Loucy (cell line): Measurements from ENCODE around the gene RANBP3.

Experiments used
- EZH2phosphoT487 ChIP-seq: fragments of 200-600 bp; IDR thresholded peaks from 2 replicates; pipeline ENCODE4 v1.6.1; 2018; ENCODE audit warnings: antibody characterized with exemption, mild to moderate bottlenecking, moderate library complexity, borderline replicate concordance
- TF ChIP-seq, protein P1 (sequence below): fragments of 200-600 bp; sonication (generic); conservative IDR thresholded peaks from 2 replicates; pipeline ENCODE4 v1.5.1; 2014; ENCODE audit warnings: mild to moderate bottlenecking, antibody characterized with exemption, low read length

DNA sequence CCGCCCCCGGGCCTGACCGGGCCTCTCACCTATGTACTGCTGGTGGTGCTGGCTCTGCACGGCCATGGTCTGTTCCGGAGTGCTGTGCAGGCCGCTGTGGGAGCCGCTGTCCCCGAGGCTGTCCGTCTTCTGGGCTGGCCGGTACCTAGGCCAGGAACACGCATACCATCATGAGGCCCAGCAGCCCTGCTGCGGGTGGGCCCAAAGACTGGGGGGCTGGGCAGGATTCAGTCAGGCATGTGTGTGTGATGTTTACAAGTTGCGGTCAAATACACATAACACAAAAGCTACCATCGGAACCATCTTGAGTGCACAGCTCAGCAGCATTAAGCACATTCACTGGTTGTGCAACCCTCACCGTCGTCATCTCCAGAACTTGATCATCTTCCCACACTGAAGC is 32.2 kb upstream of the RANBP3 start:
- TF ChIP-seq, protein P1, sequence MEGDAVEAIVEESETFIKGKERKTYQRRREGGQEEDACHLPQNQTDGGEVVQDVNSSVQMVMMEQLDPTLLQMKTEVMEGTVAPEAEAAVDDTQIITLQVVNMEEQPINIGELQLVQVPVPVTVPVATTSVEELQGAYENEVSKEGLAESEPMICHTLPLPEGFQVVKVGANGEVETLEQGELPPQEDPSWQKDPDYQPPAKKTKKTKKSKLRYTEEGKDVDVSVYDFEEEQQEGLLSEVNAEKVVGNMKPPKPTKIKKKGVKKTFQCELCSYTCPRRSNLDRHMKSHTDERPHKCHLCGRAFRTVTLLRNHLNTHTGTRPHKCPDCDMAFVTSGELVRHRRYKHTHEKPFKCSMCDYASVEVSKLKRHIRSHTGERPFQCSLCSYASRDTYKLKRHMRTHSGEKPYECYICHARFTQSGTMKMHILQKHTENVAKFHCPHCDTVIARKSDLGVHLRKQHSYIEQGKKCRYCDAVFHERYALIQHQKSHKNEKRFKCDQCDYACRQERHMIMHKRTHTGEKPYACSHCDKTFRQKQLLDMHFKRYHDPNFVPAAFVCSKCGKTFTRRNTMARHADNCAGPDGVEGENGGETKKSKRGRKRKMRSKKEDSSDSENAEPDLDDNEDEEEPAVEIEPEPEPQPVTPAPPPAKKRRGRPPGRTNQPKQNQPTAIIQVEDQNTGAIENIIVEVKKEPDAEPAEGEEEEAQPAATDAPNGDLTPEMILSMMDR = no peak
- no peak for TF ChIP-seq EZH2phosphoT487
